NCI-H2196 treated with DMSO at 0.1 percent for 48 hours (cell line): ENCODE measurements around the gene TRMT1.

ENCODE experiments used
- DNase-seq: peaks from one replicate; lab custom pipeline; 2025; ENCODE audit not compliant: unreplicated experiment; lab: John Stamatoyannopoulos, UW

The TRMT1 gene

GRCh38 chr19:13057147-13057572, 59.4 kb downstream of the TRMT1 start:
- DNase-seq: peak; percentile 22

DNA sequence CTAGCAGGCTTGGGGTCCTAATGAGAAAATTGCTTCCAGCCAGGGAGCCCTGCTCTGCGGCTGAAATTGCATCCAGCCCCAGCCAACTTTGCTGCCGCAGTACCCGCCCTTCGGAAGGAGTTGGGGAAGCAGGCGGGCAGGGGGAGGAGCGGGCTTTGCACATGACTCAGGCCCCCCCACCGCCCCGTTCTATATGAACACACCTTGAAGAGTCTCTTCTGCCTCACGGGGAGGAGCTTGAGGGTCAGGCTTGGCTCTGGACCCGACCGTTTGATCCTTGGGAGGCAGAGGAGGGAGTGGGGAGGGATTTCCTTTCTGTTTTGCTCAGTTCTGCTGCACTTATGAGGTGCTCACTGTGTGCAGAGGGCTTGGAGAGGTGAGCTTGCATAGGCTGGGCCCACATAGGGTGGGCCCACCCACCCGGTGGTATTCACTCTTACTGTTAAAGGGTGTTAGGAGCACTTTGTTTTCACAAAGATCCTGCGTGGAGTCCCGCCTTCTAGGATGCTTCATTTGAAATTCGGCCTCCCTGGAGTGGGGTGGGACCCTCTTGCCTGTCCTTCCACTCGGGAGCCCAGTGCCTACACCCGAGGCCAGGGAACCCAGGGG, 60.4 kb downstream of the TRMT1 start:
- DNase-seq: no peak

DNA sequence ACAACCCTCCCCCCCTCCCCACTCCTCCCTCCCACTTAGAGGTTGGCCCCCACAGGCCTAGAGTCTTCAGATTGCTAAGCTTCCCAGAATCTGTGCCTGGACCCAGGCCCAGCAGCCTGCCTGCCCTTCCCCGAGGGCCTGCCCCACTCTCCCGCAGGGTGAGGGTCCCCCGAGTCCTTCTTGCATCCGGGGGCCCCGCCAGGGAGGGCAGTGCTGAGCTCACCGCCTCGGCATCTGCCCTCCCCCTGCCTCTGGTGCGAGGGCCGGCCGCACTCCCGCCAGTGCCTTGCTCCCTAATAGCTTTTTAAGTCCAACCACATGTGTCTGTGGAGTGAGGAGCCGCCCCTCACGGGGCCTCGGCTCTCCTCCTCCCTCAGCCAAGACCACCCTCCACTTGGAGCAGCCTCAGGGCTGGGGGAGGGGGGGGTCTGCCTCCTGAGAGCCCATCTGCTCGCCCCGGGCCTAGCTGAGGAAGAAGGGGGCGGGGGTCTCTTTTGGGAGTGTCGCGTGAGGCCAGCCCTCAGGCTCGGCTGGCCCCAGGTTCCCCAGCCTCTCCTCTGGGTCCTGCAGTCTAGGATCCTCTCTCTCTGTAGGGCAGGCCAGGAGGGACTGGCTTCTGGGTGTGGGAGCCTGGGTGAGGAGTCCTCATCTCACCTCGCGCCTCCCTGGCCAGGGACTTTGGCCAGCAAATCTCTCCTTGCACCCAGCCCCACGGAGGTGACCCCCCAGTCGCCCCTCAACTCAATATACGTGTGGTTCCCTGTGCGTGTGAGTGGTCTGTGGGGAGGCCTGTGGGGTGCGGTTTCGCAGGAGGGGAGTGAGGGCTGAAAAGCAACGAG, 61.1 kb downstream of the TRMT1 start:
- no peak for DNase-seq
